ENCODE data around the gene INO80D.

- TF ChIP-seq, protein P1, sequence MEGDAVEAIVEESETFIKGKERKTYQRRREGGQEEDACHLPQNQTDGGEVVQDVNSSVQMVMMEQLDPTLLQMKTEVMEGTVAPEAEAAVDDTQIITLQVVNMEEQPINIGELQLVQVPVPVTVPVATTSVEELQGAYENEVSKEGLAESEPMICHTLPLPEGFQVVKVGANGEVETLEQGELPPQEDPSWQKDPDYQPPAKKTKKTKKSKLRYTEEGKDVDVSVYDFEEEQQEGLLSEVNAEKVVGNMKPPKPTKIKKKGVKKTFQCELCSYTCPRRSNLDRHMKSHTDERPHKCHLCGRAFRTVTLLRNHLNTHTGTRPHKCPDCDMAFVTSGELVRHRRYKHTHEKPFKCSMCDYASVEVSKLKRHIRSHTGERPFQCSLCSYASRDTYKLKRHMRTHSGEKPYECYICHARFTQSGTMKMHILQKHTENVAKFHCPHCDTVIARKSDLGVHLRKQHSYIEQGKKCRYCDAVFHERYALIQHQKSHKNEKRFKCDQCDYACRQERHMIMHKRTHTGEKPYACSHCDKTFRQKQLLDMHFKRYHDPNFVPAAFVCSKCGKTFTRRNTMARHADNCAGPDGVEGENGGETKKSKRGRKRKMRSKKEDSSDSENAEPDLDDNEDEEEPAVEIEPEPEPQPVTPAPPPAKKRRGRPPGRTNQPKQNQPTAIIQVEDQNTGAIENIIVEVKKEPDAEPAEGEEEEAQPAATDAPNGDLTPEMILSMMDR (conservative IDR thresholded peaks at IDR 0.05; ENCODE audit: low read depth in 2 of 2): no peak
- TF ChIP-seq STAT1 (IDR thresholded peaks at IDR 0.05; ENCODE audit: unreplicated experiment) (no peak), EZH2 (IDR thresholded peaks at IDR 0.05; ENCODE audit: low read depth, unreplicated experiment) (no peak), EZH2phosphoT487 (IDR thresholded peaks at IDR 0.05; ENCODE audit: unreplicated experiment) (no peak), REST (IDR thresholded peaks at IDR 0.05; ENCODE audit: unreplicated experiment) (no peak), POLR2AphosphoS5 (IDR thresholded peaks at IDR 0.05; ENCODE audit: low read depth) (no peak), ETS1 (IDR thresholded peaks at IDR 0.05) (no peak), CREB1 (CRISPR knock-in tag; IDR thresholded peaks at IDR 0.05; ENCODE audit: low read depth) (no peak), JUNB (IDR thresholded peaks at IDR 0.05; ENCODE audit: unreplicated experiment) (no peak), ZNF114 (CRISPR knock-in tag; IDR thresholded peaks at IDR 0.05) (no peak), NANOG (IDR thresholded peaks at IDR 0.05; ENCODE audit: borderline replicate concordance) (no peak), ZNF331 (CRISPR knock-in tag; IDR thresholded peaks at IDR 0.05; ENCODE audit: low read depth) (no peak), ZNF462 (CRISPR knock-in tag; IDR thresholded peaks at IDR 0.05) (no peak)
These were observed 31.0 kb downstream of the INO80D start for GRCh38 chr2:206054952-206055351.

Measured in GM23338 (cell line).